CD4-positive, alpha-beta T cell treated with Interleukin-2 at 100 ng/mL for 4 hours (primary cell): ENCODE data around the gene KIAA2012.

ENCODE experiments used
- DNase-seq: peaks from one replicate; pipeline ENCODE4 v3.0.0-alpha.2; 2020; ENCODE audit warnings: low spot score

Gene KIAA2012

DNA sequence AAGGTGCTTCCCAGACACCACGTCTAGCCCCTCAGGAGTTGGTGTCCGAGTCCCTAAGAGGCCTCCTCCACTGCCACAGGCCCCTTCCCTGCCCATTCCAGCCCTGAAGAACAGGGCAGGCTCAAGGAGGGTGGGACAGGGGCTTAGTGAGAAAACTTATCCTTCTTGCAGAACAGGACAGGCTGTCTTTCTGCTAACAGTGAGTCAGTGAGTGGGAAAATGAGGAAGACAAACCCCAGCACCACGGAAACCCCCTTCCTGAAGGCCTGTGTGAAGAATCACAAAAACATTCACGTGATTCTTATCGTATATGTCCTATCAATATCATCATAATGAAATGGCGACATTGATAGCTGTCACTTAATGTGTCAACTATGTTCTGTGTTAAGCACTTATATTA lies 29.6 kb upstream of the KIAA2012 start:
- DNase-seq, result no peak

GRCh38 chr2:202044777-202045176 lies 28.3 kb upstream of the KIAA2012 start:
- DNase-seq, result no peak

GRCh38 chr2:202046572-202046971 lies 26.5 kb upstream of the KIAA2012 start:
- no peak for DNase-seq

GRCh38 chr2:202049092-202049728 lies 23.8 kb upstream of the KIAA2012 start:
- no peak for DNase-seq

- no peak for DNase-seq
Observed at GRCh38 chr2:202049840-202050239, 23.2 kb upstream of the KIAA2012 start.

GRCh38 chr2:202050652-202051051 lies 22.4 kb upstream of the KIAA2012 start:
- DNase-seq, result no peak

GRCh38 chr2:202051499-202052161 lies 21.4 kb upstream of the KIAA2012 start:
- no peak for DNase-seq

DNA sequence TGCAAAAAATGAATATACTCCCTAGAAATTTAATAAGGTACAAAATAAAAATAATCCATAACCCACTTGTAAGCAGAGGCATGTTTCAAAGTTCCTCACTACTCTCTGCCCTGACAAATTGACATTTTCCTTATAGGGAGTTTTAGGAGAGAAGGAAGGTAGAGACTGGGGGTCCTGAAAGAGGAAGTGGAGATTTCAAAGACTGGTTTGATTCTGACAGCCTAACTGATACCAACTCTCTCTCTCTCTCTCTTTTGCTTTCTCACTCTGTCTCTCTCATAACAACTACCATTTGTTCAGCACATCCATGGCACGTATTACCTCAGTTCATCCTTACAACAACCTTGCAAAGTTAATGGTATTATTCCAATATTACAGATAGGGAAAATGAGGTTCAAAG lies 20.8 kb upstream of the KIAA2012 start:
- DNase-seq, result no peak

- DNase-seq, result no peak
Observed at GRCh38 chr2:202054679-202055078, 18.4 kb upstream of the KIAA2012 start.

DNA sequence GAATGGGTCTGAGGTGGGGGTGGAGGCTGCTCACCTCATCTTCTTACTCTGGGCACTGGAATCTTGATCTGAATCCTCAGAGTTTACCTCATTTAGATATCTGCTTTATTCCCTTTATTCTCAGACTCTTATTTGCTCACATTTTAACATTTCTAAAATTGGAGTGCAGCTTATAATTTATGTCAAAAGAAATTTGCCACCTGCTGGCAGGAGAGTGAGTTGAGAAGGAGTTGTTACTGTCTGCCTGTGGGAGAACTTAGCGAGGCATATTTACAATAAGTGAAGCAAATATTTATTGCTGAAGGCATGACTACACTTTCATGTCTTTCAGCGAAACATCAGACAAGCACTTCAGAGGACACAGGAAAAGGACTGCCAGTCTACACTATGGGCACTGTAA lies 16.4 kb upstream of the KIAA2012 start:
- DNase-seq, result no peak

- no peak for DNase-seq
Observed at GRCh38 chr2:202060218-202060617, 12.8 kb upstream of the KIAA2012 start.

DNA sequence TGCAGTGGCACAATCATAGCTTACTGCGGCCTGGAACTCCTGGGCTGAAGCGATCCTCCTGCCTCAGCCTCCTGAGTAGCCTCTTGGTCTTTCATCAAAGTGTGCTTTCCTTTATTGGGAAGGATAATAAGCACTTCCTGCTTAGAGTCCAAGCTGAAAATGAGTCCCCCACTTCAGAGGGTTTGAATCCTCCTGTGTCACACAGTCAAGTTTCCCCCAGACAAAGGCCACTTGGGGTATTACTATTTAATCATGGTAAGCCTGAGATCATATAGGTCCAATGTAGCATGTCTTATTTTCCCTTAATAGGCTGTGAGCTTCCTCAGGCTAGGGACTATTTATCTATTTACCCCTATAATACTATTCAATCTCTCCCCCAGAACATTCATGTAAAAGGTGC lies 11.4 kb upstream of the KIAA2012 start:
- no peak for DNase-seq

DNA sequence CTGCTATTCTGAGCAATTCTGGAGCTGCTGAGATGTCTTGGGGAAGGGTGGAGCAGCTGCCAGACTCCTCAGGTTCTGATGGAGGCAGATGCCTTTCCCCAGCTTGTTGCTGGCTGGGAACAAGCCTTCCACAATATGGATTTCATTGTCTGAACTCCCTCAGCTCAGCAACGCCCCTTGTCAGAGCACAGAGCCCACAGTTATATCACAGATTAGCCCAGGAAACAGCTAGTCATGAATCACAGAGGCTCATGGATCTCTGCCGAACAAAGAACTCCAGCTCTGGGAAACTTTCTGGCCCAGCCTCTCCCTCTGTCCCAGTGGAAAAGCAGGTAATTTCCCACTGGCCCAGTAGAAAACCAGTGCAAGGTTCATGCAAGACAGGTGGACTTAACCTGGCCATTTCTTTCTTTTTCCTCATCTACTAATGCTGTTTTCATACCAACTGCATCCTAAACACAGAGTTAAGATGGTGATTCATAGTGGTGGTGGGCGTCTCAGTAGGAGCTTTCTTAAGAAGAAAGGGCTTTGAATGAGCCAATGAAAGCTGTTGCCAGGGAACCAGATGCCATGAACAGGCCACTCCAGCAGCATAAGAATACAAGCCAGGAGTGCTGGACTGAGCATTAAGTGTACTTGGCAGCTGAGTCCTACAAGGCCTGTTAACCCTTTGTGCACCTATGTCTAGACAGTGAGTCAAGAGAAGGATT lies 8.7 kb upstream of the KIAA2012 start:
- no peak for DNase-seq

DNA sequence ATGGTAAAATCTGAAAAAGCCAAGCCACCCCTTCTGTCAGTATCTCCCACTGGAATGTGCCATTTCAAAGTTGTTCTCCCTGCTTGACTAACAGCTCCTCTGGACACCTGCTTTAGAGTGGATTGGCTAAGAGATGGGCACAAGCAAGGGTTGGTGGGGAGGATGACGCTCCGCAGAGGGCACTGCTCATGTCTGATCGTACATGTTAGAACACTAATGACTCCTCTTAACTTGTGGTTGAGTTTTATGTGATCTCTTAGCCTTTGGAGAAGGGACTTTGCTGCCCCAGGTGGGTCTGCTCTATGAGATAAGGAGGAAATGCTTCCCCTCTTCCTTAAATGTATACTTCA lies 8.2 kb upstream of the KIAA2012 start:
- DNase-seq, result no peak

- no peak for DNase-seq
Observed at GRCh38 chr2:202065876-202066275, 7.2 kb upstream of the KIAA2012 start.

GRCh38 chr2:202066875-202067274 lies 6.2 kb upstream of the KIAA2012 start:
- no peak for DNase-seq

GRCh38 chr2:202067589-202067988 lies 5.5 kb upstream of the KIAA2012 start:
- no peak for DNase-seq

GRCh38 chr2:202069170-202070067 lies 3.6 kb upstream of the KIAA2012 start:
- no peak for DNase-seq

DNA sequence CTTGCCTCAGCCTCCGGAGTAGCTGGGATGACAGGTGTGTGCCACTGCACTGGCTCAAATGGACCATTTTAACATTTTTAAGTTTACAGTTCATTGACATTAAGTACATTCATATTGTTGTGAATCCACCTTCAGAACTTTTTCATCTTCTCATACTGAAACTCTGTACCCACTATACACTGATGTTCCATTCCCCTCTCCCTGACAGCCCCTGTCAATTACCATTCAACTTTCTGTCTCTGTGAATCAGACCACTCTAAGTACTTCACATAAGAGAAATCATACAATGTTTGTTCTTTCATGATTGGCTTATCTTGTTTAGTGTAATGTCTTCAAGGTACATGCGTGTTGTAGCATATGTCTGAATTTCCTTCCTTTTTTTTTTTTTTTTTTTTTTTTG lies 1.9 kb upstream of the KIAA2012 start:
- DNase-seq, result no peak

DNA sequence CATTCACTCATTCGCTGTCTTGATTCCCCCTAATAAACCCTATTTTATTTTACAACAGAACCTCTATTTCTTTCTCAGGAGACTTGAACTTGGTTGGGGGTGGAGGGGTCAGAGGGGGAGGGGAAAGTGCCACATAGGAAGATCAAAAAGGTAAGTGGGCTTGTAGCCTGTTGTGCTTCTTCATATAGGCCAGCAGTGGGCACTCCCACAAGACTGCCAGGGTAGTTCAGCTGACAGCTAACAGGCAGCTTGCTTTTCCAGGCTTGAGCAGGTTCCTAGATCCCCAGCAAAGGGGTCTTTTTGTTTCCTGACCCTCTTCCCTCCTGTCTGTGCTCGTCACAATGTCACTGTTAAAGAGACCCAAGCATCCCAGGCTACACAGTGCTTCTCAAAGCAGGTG lies 829 bp upstream of the KIAA2012 start:
- no peak for DNase-seq

DNA sequence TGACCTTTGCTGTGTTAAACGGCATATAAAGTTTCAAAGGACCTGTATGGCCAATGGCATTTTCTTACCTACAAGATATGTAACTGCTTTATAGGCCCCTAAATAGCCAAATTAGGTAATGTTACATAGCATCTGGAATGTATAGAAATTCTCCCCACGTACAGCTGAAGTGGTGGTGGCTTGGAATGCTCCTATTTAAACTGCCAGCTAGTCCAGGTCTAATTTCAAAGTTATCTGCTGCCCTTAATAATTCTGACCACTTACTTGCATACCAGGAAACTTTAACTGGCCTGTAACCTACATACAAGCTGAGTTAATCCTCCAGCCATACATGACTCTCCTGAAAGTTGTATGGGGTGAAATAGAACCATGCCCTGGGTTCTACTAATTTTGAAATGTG lies 1.3 kb downstream of the KIAA2012 start:
- DNase-seq, result no peak

DNA sequence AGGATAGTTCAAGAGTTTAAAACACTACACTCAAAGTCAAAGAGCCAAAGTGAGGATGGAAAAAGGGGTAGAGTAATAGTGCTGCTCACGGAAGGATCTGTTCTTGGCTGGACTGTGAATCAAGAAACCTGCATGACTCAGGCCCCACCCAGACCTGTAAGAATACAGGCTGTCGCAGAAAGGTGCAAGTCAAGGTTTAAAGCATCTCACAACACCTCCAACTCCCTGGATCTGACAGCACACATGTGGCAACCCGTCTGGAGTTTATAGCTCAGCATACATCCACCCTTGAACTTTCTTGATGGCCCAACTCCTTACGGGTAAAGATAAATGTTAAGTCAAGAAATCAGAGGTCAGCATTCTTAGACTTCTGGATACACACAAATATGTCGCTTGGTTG lies 6.3 kb downstream of the KIAA2012 start:
- no peak for DNase-seq

GRCh38 chr2:202084265-202084664 lies 11.2 kb downstream of the KIAA2012 start:
- no peak for DNase-seq
